SKM-1 (cell line): ENCODE data around the gene KIF5B.
"Not testable (repeated sequence)": the region's sequence is repeated elsewhere in the genome, so short reads cannot be mapped to it uniquely, and the experiment has no call there.

Source experiments
- DNase-seq: peaks from one replicate; lab custom pipeline; 2025; ENCODE audit not compliant: unreplicated experiment; lab: John Stamatoyannopoulos, UW

KIF5B gene

GRCh38 chr10:32017044-32017443 lies 39.2 kb downstream of the KIF5B start:
- no peak for DNase-seq

GRCh38 chr10:32015386-32015785 lies 40.8 kb downstream of the KIF5B start:
- no peak for DNase-seq

DNA sequence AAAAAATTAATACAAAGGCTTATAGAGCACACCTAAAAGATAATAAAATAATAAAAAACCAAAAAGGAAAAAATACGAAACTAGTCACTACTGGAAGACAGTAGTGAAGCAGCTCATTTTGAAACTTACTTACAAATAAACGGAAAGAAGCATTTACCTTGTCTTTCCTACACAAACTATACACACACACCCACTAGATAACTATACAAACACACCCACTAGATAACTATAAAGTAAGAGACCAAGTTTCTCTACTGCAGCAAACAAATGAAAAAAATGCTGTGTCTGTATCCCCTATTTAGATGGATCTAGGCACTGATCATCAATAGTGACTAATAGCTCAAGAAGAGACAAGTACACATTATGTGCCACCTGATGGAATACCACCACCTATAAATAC lies 49.2 kb downstream of the KIF5B start:
- no peak for DNase-seq

DNA sequence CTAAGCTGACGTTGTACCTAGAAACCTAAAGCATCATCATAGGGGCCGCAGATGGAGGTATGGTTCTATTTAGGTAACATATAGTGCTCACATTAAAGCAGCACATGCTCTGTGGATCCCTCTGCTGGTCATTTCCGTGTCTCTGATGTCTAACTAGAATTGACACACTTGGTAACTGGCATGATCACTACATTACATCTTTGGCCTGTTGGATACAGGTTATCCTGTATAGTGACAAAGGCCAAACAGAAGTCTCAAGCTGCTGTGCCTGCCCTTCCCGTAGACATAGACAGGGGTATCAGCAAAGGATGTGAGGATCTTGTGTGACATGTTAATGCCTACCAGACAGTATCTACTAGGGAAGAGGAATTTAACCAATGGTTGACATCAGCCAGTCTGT lies 51.2 kb downstream of the KIF5B start:
- no peak for DNase-seq

DNA sequence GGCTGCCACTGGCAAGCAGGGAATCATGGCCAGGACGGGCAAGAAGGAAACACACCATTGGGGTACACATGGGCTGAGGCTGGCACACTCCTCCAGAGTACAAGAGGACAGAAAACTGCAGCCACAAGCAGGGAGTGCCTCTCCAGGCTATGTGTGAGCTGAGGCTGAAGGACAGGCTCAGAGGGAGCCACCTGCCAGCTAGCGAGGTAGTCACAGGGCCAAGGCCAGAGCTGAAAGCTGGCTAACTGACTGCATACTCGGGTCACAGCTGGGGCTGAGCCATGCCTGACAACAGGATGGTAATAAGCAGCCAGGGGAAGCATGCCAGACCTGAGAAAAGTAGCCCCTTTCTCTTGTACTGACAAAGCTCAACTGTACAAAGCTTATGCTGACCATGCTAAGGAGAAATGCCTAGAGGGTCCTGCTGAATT lies 52.0 kb downstream of the KIF5B start:
- no peak for DNase-seq

GRCh38 chr10:32002531-32002930 lies 53.7 kb downstream of the KIF5B start:
- no peak for DNase-seq

- no peak for DNase-seq
These were observed 55.3 kb downstream of the KIF5B start for GRCh38 chr10:32000937-32001336.

- no peak for DNase-seq
These were observed 56.4 kb downstream of the KIF5B start for GRCh38 chr10:31999836-32000235.

DNA sequence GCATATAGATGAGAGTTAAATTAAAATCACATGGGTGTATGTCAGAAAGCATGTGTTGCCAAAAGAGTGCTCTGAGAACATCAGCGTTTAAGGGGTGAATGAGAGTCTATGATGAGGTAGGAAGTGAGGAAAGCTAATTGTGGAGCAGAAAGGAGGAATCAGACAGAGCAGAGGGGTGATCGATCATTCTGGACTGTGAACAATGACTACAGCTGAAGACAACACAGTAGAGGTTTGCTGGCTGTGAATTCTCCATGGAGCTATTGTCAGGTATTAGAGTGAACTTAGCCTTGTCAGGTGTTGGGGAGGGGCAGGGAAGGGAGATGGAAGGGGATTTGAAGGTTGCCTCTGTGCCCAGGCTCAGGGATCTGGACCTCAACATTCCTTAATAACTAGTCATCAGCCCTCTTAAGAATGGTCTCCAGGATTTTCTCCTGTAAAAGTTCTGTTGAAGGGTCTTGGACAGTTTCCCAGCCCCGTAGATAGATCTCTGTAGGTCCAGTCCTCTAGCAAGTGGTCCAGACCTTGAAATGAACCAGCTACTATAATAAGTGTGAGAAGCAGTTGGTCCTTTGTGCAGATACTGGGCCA lies 57.1 kb downstream of the KIF5B start:
- DNase-seq, result no peak

GRCh38 chr10:31994926-31995325 lies 61.3 kb downstream of the KIF5B start:
- no peak for DNase-seq

DNA sequence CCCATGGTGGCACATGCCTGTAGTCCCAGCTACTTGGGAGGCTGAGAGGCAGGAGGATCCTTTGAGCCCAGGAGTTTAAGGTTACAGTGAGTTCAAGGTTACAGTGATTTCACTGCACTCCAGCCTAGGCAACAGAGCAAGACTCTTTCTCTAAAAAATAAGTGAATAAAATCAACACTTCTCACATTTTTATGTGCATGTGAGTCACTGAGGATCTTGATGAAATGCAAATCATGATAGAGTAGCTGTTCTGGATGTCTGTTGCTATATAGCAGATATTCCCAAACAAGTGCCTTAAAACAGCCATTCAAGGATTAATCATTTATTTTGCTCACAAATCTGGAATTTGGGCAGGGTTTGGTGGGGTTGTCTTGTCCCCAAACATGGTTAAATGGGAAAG lies 65.3 kb downstream of the KIF5B start:
- no peak for DNase-seq

GRCh38 chr10:31987786-31988185 lies 68.4 kb downstream of the KIF5B start:
- DNase-seq, result not testable (repeated sequence)

- no peak for DNase-seq
These were observed 74.1 kb downstream of the KIF5B start for GRCh38 chr10:31982111-31982510.

DNA sequence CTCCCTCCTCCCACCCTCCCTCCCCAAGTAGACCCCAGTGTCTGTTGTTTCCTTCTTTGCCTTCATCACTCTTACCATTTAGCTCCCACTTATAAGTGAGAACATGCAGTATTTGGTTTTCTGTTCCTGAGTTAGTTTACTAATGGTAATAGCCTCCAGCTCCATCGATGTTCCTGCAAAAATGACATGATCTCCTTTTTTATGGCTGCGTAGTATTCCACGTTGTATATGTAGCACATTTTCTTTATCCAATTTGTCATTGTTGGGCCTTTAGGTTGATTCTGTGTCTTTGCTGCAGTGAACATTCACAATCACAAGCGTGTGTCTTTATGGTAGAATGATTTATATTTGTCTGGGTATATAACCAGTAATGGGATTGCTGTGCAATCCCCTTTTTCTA lies 75.8 kb downstream of the KIF5B start:
- DNase-seq, result no peak

DNA sequence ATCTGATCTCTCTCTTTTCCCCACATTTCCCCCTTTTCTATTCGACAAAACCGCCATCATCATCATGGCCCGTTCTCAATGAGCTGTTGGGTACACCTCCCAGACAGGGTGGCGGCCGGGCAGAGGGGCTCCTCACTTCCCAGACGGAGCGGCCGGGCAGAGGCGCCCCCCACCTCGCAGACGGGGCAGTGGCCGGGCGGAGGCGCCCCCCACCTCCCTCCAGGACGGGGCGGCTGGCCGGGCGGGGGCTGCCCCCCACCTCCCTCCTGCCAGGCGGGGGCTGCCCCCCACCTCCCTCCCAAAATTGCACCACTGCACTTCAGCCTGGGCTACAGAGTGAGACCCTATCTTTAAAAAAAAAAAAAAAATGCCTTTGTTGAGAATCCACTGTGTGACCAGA lies 77.2 kb downstream of the KIF5B start:
- DNase-seq, result not testable (repeated sequence)

DNA sequence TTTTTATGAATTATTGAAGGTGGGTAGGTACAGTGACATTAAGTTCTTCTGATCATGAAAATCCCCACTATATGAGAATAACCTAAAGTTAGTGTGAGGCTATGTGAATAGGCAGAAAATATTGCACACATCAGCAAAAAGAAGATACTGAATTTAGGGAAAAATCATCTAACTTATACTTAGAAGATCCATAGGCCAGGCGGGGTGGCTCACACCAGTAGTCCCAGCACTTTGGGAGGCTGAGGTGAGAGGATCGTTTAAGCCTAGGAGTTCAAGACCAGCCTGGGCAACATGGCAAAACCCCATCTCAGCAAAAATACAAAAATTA lies 78.1 kb downstream of the KIF5B start:
- DNase-seq, result no peak

DNA sequence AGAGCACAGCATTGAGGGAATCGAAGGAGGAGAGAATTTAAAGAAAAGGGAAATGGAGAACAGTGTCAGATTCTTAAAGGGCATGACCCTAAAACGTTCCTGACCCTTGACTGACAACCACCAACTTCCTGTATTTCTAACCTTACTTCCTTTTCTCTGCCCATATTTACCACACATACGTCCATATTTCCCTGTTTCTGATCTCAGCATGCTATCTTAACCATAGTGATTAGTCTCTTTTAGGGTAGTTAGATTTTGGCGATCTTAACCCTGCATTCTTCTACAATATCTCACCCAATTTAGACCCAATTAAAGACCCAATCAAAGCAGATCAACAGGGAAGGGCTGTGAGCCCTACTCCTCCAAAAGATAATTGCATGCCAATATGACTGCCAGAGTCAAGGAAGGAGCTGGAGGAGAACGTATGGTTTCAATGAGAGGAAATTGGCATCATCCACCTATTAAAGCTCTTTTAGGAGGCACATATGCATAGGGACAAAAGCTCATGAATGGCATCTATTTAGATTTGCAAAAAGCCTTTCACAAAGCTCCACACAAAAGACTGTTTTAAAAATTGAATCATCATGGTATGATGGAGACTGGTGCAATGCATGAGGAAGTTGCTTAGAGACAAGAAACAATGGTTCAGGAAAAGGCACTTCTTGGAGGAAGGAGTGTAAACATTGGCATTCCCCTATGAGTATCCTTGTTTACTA lies 78.6 kb downstream of the KIF5B start:
- peak; percentile 75 for DNase-seq

GRCh38 chr10:31975157-31975765 lies 81.0 kb downstream of the KIF5B start:
- no peak for DNase-seq

- no peak for DNase-seq
These were observed 81.6 kb downstream of the KIF5B start for GRCh38 chr10:31974434-31975124.

DNA sequence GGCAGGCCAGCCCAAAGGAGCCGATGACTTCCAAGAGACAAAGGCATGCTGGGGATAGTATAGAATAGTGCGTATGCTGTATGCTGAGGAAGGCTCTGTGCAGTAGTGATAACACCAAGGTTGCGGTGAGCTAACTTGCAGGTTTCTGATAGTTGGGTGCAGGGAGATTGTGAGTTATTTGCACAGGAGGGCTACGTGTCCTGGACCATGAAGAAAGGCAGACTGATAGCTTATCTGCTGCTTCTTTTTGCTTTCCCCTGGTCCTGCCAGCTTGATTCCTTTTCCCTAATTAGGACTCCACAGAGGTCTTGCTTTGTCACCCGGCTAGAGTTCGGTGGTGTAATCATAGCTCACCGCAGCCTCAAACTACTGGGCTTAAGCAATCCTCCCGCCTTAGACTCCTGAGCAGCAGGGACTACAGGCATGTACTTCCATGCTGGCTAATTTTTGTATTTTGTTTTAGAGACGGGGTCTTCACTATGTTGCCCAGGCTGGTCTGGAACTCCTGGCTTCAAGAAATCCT lies 83.6 kb downstream of the KIF5B start:
- peak; percentile 47 for DNase-seq

- not testable (repeated sequence) for DNase-seq
These were observed 86.4 kb downstream of the KIF5B start for GRCh38 chr10:31969847-31970246.

DNA sequence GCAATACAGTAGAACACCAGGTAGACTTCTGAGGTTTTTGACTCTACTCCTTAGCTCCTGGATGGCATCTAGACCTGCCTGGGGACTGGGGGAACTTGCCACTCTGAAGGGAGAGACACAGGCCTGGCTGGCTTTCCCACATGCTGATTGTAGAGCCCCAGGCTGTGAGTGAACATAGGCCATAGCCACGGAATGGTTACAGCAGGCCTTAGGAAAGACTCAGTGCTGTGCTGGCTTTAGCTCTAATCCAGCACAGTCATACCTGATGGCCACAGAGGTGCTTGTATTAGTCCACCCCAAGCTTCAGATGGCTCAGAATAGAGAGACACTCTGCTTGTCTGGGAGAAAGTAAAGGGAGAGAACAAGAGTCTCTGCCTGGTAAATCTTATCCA lies 92.6 kb downstream of the KIF5B start:
- DNase-seq, result no peak
